ENCODE results near the gene UNC119. TPM values are rescaled to one million over a fixed set of nuclear protein-coding genes. Genes with fewer than 3 reads are reported as not detected.

UNC119 gene
- total RNA-seq, 2 experiments from 2014 or later, result 43.6 to 44.8 TPM

- Mint-ChIP-seq H3K4me1 (ENCODE audit: low read depth) (no peaks in the 10 kb centered on the region), H3K27me3 (no peaks in the 10 kb centered on the region), H3K9me3 (no peaks in the 10 kb centered on the region), H3K36me3 (ENCODE audit: low read depth) (no peaks in the 10 kb centered on the region), H3K27ac (no peak overlapping the region), H3K4me3 (no peak overlapping the region)
- ChIA-PET POLR2A (no interaction called here), CTCF (interaction anchor here (2.6 kb wide), 1 partner anchor 10 kb away, joined by 7 read pairs; no protein-coding TSS in a partner anchor)
- no peak for TF ChIP-seq CTCF (IDR thresholded peaks at IDR 0.05)
- intact Hi-C loops (cut with micrococcal nuclease), result no loop called here
- ATAC-seq (no peak), DNase-seq (no peak)
These were observed 22.2 kb downstream of the UNC119 start for GRCh38 chr17:28530250-28530649.

GRCh38 chr17:28529013-28529400 is 23.4 kb downstream of the UNC119 start:
- no peaks in the 10 kb centered on the region for H3K9me3 Mint-ChIP-seq
- no peak for TF ChIP-seq CTCF (IDR thresholded peaks at IDR 0.05)
- ChIA-PET CTCF (interaction anchor here (0.8 to 2.6 kb wide), 2 partner anchors 11 to 18 kb away, joined by 5 to 7 read pairs; no protein-coding TSS in a partner anchor), POLR2A (no interaction called here)
- H3K27ac Mint-ChIP-seq, result no peak overlapping the region
- no peaks in the 10 kb centered on the region for H3K36me3 Mint-ChIP-seq (ENCODE audit: low read depth)
- no peaks in the 10 kb centered on the region for H3K27me3 Mint-ChIP-seq
- ATAC-seq (no peak), DNase-seq (no peak)
- no peaks in the 10 kb centered on the region for H3K4me1 Mint-ChIP-seq (ENCODE audit: low read depth)
- H3K4me3 Mint-ChIP-seq, result no peak overlapping the region
- intact Hi-C loops (cut with micrococcal nuclease), result no loop called here

- no peak overlapping the region for H3K4me3 Mint-ChIP-seq
- intact Hi-C loops (cut with micrococcal nuclease), result no loop called here
- no peak for TF ChIP-seq CTCF (IDR thresholded peaks at IDR 0.05)
- no peaks in the 10 kb centered on the region for H3K4me1 Mint-ChIP-seq (ENCODE audit: low read depth)
- ATAC-seq (no peak), DNase-seq (no peak)
- POLR2A ChIA-PET, result no interaction called here
- CTCF ChIA-PET, result interaction anchor here (0.8 to 2.6 kb wide), 2 partner anchors 12 to 19 kb away, joined by 5 to 7 read pairs; no protein-coding TSS in a partner anchor
- no peaks in the 10 kb centered on the region for H3K27me3 Mint-ChIP-seq
- no peaks in the 10 kb centered on the region for H3K9me3 Mint-ChIP-seq
- H3K27ac Mint-ChIP-seq, result no peak overlapping the region
- H3K36me3 Mint-ChIP-seq (ENCODE audit: low read depth), result no peaks in the 10 kb centered on the region
These were observed 24.0 kb downstream of the UNC119 start for GRCh38 chr17:28528327-28529012.

GRCh38 chr17:28527859-28528258 is 24.6 kb downstream of the UNC119 start:
- Mint-ChIP-seq H3K4me1 (ENCODE audit: low read depth) (no peaks in the 10 kb centered on the region), H3K4me3 (no peak overlapping the region), H3K9me3 (no peaks in the 10 kb centered on the region), H3K27me3 (no peaks in the 10 kb centered on the region), H3K36me3 (ENCODE audit: low read depth) (no peaks in the 10 kb centered on the region), H3K27ac (no peak overlapping the region)
- ATAC-seq (no peak), DNase-seq (no peak)
- intact Hi-C loops (cut with micrococcal nuclease), result no loop called here
- CTCF ChIA-PET, result interaction anchor here (0.8 to 2.6 kb wide), 2 partner anchors 13 to 20 kb away, joined by 5 to 7 read pairs; no protein-coding TSS in a partner anchor
- POLR2A ChIA-PET, result interaction anchor here (0.6 kb wide), 1 partner anchor 13 kb away, joined by 4 read pairs; no protein-coding TSS in a partner anchor
- TF ChIP-seq CTCF (IDR thresholded peaks at IDR 0.05), result no peak

GRCh38 chr17:28527181-28527681 is 25.2 kb downstream of the UNC119 start:
- no peak overlapping the region for H3K4me3 Mint-ChIP-seq
- CTCF ChIA-PET, result no interaction called here

More at GRCh38 chr17:28527181-28527681, 25.2 kb downstream of the UNC119 start:
- POLR2A ChIA-PET, result interaction anchor here (0.6 kb wide), 1 partner anchor 14 kb away, joined by 4 read pairs; no protein-coding TSS in a partner anchor
- no peak for TF ChIP-seq CTCF (IDR thresholded peaks at IDR 0.05)
- ATAC-seq, result no peak
- H3K27me3 Mint-ChIP-seq, result no peaks in the 10 kb centered on the region
- no peak for DNase-seq
- H3K36me3 Mint-ChIP-seq (ENCODE audit: low read depth), result no peaks in the 10 kb centered on the region
- no peaks in the 10 kb centered on the region for H3K9me3 Mint-ChIP-seq
- H3K4me1 Mint-ChIP-seq (ENCODE audit: low read depth), result no peaks in the 10 kb centered on the region
- intact Hi-C loops (cut with micrococcal nuclease), result no loop called here
- no peak overlapping the region for H3K27ac Mint-ChIP-seq

Data from activated CD8-positive, alpha-beta T cell treated with anti-CD3 and anti-CD28 coated beads for 36 hours (primary cell).